Heart right ventricle (tissue), 16 donors: ENCODE data around the gene RNU6-8. TPM values are rescaled to one million over a fixed set of nuclear protein-coding genes. Genes with fewer than 3 reads are reported as not detected.
A peak's percentile ranks its signal among the peaks of the same experiment; 100 is the strongest.

ENCODE experiments used
- ATAC-seq, 8 donors: fragments of 200-7000 bp; cut with Tn5 transposase; one replicate each; pipeline ENCODE4 v1.9.1; 2020; ENCODE audit warnings: mild to moderate bottlenecking in 8 of 8, moderate library complexity in 8 of 8, moderate number of reproducible peaks in 1 of 8
- DNase-seq, 2 donors: peaks; one replicate each; pipeline ENCODE4 v3.0.0-alpha.2; 2020
- H3K27ac ChIP-seq, 10 donors: fragments of 200-600 bp; sonication (generic) in 2 of 10; one replicate each; pipeline versions ENCODE4 v1.5.0 to v1.8.0; 2020 to 2022; ENCODE audit warnings: mild to moderate bottlenecking in 3 of 10
- H3K27me3 ChIP-seq, 7 donors: fragments of 200-600 bp; one replicate each; pipeline ENCODE4 v1.8.0; 2021 to 2022; ENCODE audit warnings: mild to moderate bottlenecking in 2 of 7
- H3K36me3 ChIP-seq, 9 donors: fragments of 200-600 bp; sonication (generic) in 1 of 9; one replicate each; pipeline versions ENCODE4 v1.5.0 to v1.8.0; 2020 to 2022; ENCODE audit warnings: mild to moderate bottlenecking in 2 of 9
- H3K4me1 ChIP-seq, 9 donors: fragments of 200-600 bp; sonication (generic) in 1 of 9; one replicate each; pipeline versions ENCODE4 v1.5.0 to v1.8.0; 2020 to 2022; ENCODE audit warnings: mild to moderate bottlenecking in 4 of 9
- H3K4me3 ChIP-seq, 10 donors: fragments of 200-600 bp; sonication (generic) in 2 of 10; one replicate each; pipeline versions ENCODE4 v1.5.0 to v1.8.0; 2020 to 2022; ENCODE audit warnings: mild to moderate bottlenecking in 7 of 10, moderate library complexity in 2 of 10
- H3K9me3 ChIP-seq, 11 donors: fragments of 200-600 bp in 10 of 11; sonication (generic) in 2 of 11; one replicate each; pipeline versions ENCODE4 v1.5.0 to v1.8.0; 2013 to 2022; ENCODE audit warnings: mild to moderate bottlenecking in 2 of 11, control low read depth in 1 of 11, moderate library complexity in 1 of 11
- CTCF ChIP-seq, 9 donors: fragments of 200-600 bp; sonication (generic) in 2 of 9; IDR thresholded peaks; one replicate each; pipeline versions ENCODE4 v1.5.0 to v1.8.0; 2021 to 2022; ENCODE audit warnings: antibody characterized with exemption in 9 of 9, mild to moderate bottlenecking in 5 of 9, moderate library complexity in 1 of 9
- WGBS, 2 donors: extraction: QIAGEN DNeasy Blood & Tissue Kit; methylation state at CpG; one replicate each; pipeline ENCODE4 v1.1.7; 2013; ENCODE audit warnings: inconsistent platforms in 1 of 2; 5-methylcytosine and 5-hydroxymethylcytosine counted together
- intact Hi-C, 10 donors: fragments of 100-400 bp; cut with DNase I; formaldehyde crosslinking; loops; one replicate each; pipeline versions ENCODE4 v1.11.1 to v1.14.2; 2022
- polyA plus RNA-seq, 2 donors: library from polyadenylated mRNA; stranded (reverse); fragments of 200-250 nt; gene quantifications; one replicate each; pipeline ENCODE4 v1.2.3, GENCODE V29; 2013
- total RNA-seq, 10 donors: library from RNA; stranded (reverse); fragmentation: NEBNext Ultra II Directional in 3 of 10; extraction: Animal tissue kit (Norgen Biotek cat#: 25700) in 3 of 10; gene quantifications; one replicate each; pipeline versions ENCODE4 v1.2.1 to v1.2.4, GENCODE V29; 2021 to 2023
- donor health status: Arrhythmogenic right ventricular cardiomyopathy.
- donor health status: ischemic (EF 13 %, LVEDD 7.1; RV severe dilation, severe dysfunction).
- donor health status: healthy with polysubstance abuse.
- donor health status: DM: no; HTN: yes; CAD: no.
- donor health status: DM: no; HTN: no; CAD: no.
- donor health status: ischemic (EF 25% LVEDD 6.9; RV normal size, moderate dysfunction).
- donor health status: ischemic (EF 25% LVEDD 5.7; RV mildly dilated, moderate dysfunction).
- donor health status: healthy.
- donor health status: DM: yes; HTN: yes; CAD: no.
- donor health status: Ischemic cardiomyopathy.
- donor health status: ischemic (EF 35%, LVEDD 5.7; RV mildly dilated, moderate dysfunction).
- donor health status: nonischemic (EF 11% LVEDD 7.7; RV severe dilation, severe dysfunction).
- donor health status: DM: yes; HTN: yes; CAD: no.
- donor health status: PGD.
- donor health status: ischemic (EF 29% LVEDD 5.4; RV normal size, mild dysfunction).
- donor health status: nonischemic (EF 23%, LVEDD 6.1; RV moderate dilation, normal function).

The RNU6-8 gene
- total and polyA plus RNA-seq, 12 donors, result not detected

- peaks cover 0 to 10% (median 0%) of the 10 kb centered on the region in 11 donors for H3K9me3 ChIP-seq
- no peak for TF ChIP-seq CTCF (IDR thresholded peaks at IDR 0.05)
- no peaks in the 10 kb centered on the region for H3K27me3 ChIP-seq
- no peaks in the 10 kb centered on the region for H3K36me3 ChIP-seq
- peaks cover 0 to 7% (median 0%) of the 10 kb centered on the region in 9 donors for H3K4me1 ChIP-seq
- ATAC-seq, result peak in 1 of 8 donors; percentile 22
- no peak for DNase-seq
- H3K4me3 ChIP-seq, result no peak overlapping the region
- intact Hi-C loops, result no loop called here
- no peak overlapping the region for H3K27ac ChIP-seq
Observed at GRCh38 chr14:32212833-32213232, 9.8 kb upstream of the RNU6-8 start.

- WGBS, 2 donors, result 94 to 99% methylated on average over 3 of the region's 3 CpGs
- H3K27ac ChIP-seq, result peak overlapping the region in 4 of 10 donors; percentile 17 to 59 (median 31)
- DNase-seq, result no peak
- no peak overlapping the region for H3K4me3 ChIP-seq
- ATAC-seq, result no peak
- H3K4me1 ChIP-seq, result peaks cover 0 to 5% (median 0%) of the 10 kb centered on the region in 9 donors
- TF ChIP-seq CTCF (IDR thresholded peaks at IDR 0.05), result no peak
- no peaks in the 10 kb centered on the region for H3K27me3 ChIP-seq
- H3K36me3 ChIP-seq, result no peaks in the 10 kb centered on the region
- H3K9me3 ChIP-seq, result peaks cover 0 to 6% (median 0%) of the 10 kb centered on the region in 11 donors
- intact Hi-C loops, result no loop called here
Observed at GRCh38 chr14:32211068-32211404, 8.0 kb upstream of the RNU6-8 start.

- H3K36me3 ChIP-seq, result no peaks in the 10 kb centered on the region
- H3K9me3 ChIP-seq, result no peaks in the 10 kb centered on the region
- H3K27me3 ChIP-seq, result peaks cover 0 to under 1% (median 0%) of the 10 kb centered on the region in 7 donors
- H3K4me1 ChIP-seq, result peaks cover 0 to 11% (median 0%) of the 10 kb centered on the region in 9 donors
- TF ChIP-seq CTCF (IDR thresholded peaks at IDR 0.05), result no peak
- H3K4me3 ChIP-seq, result no peak overlapping the region
- H3K27ac ChIP-seq, result peak overlapping the region in 2 of 10 donors; percentile 4 to 59
- intact Hi-C loops, result loop anchor here in 1 of 10 donors (5.0 kb wide), 1 partner anchor 33 kb away; no protein-coding TSS in a partner anchor
- ATAC-seq (no peak), DNase-seq (no peak)
Observed at GRCh38 chr14:32209471-32209870, 6.4 kb upstream of the RNU6-8 start.

- intact Hi-C loops, result loop anchor here in 1 of 10 donors (5.0 kb wide), 1 partner anchor 34 kb away; no protein-coding TSS in a partner anchor
- TF ChIP-seq CTCF (IDR thresholded peaks at IDR 0.05), result no peak
- Histone ChIP-seq H3K9me3 (no peaks in the 10 kb centered on the region), H3K36me3 (no peaks in the 10 kb centered on the region), H3K27ac (no peak overlapping the region), H3K4me1 (peaks cover 0 to 12% (median 2%) of the 10 kb centered on the region in 9 donors), H3K27me3 (peaks cover 0 to 10% (median 0%) of the 10 kb centered on the region in 7 donors), H3K4me3 (no peak overlapping the region)
- ATAC-seq (no peak), DNase-seq (no peak)
- WGBS, 2 donors, result 68 to 79% methylated on average over 3 of the region's 3 CpGs
Observed at GRCh38 chr14:32208490-32208889, 5.4 kb upstream of the RNU6-8 start.
